PFSK-1 (cell line): Measurements from ENCODE around the gene GAREM1.

ENCODE experiments used
- POLR2AphosphoS5 ChIP-seq: IDR thresholded peaks from 2 replicates; pipeline ENCODE4 v1.6.1; 2012; ENCODE audit warnings: low read depth, mild to moderate bottlenecking, control low read depth, low read length, moderate library complexity
- REST ChIP-seq, 2 experiments: IDR thresholded peaks; 2 replicates each; pipeline versions ENCODE4 v1.6.1 to v1.8.0; 2011 to 2012; ENCODE audit warnings: low read depth in 2 of 2, low read length in 2 of 2, control low read depth in 1 of 2, inconsistent platforms in 1 of 2, mild to moderate bottlenecking in 1 of 2, moderate library complexity in 1 of 2; ENCODE audit not compliant: insufficient read depth in 1 of 2

DNA sequence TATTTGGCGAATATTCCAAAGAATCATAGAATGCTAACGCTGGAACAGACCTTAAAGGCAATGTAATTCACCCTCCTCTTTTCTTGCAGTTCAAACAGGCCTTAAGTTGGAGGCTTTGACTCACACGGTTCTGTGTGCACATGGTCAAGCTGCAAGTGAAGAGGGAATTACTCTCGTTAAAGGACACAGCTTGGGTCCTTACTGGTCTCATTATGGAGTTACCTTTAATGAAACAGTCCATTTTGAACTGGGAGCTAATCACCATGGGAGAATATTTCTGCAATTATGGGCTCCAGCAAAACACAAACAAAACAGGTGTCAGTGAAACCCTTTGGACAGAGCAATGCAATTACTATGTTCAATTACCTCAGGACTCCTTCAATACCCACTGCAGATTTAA lies 135.5 kb downstream of the GAREM1 start:
- TF ChIP-seq POLR2AphosphoS5, result no peak
- TF ChIP-seq REST (IDR thresholded peaks at IDR 0.05; ENCODE audit: insufficient read depth in 1 of 2, low read depth in 2 of 2, low read length in 2 of 2), result no peak
